Brain microvascular endothelial cell (primary cell): Measurements from ENCODE around the gene BCAR3.

ENCODE experiments used
- DNase-seq: peaks from one replicate; pipeline ENCODE4 v3.0.0-alpha.2; 2020
- H3K27ac ChIP-seq: fragments of 250-450 bp; sonication (Bioruptor Pico); 2 replicates; pipeline ENCODE4 v1.5.1; 2020; ENCODE audit warnings: mild to moderate bottlenecking, moderate library complexity
- H3K27me3 ChIP-seq: fragments of 250-450 bp; sonication (Bioruptor Pico); replicated peaks from 2 replicates; pipeline ENCODE4 v1.5.1; 2020; ENCODE audit warnings: mild to moderate bottlenecking
- H3K36me3 ChIP-seq: fragments of 250-450 bp; sonication (Bioruptor Pico); replicated peaks from 2 replicates; pipeline ENCODE4 v1.5.1; 2020; ENCODE audit warnings: mild to moderate bottlenecking
- H3K4me3 ChIP-seq: 2 replicates; pipeline ENCODE4 v1.5.1; 2011; ENCODE audit warnings: low read depth, mild to moderate bottlenecking, control low read depth, low read length, moderate library complexity
- CTCF ChIP-seq: IDR thresholded peaks from 2 replicates; pipeline ENCODE4 v1.5.1; 2011; ENCODE audit warnings: low read depth, mild to moderate bottlenecking, moderate library complexity, low read length, control low read depth, inconsistent platforms; ENCODE audit errors: missing control alignments
- in situ Hi-C: cut with HindIII; loops from 2 replicates; pipeline ENCODE4 v1.10.0; 2017; ENCODE audit warnings: low sequenced_read_pairs, low pct_ligation_motif_present

Gene BCAR3

GRCh38 chr1:93566227-93566626 lies 115.4 kb downstream of the BCAR3 start:
- in situ Hi-C loops, result no loop called here
- Histone ChIP-seq H3K36me3 (peaks cover 38% of the 10 kb centered on the region), H3K27ac (no peak overlapping the region), H3K27me3 (no peaks in the 10 kb centered on the region), H3K4me3 (no peak overlapping the region)
- TF ChIP-seq CTCF, result no peak
- no peak for DNase-seq

GRCh38 chr1:93565496-93566206 lies 116.0 kb downstream of the BCAR3 start:
- H3K4me3 ChIP-seq, result no peak overlapping the region
- no peak overlapping the region for H3K27ac ChIP-seq
- H3K36me3 ChIP-seq, result peaks cover 37% of the 10 kb centered on the region
- H3K27me3 ChIP-seq, result no peaks in the 10 kb centered on the region
- in situ Hi-C loops, result no loop called here
- no peak for TF ChIP-seq CTCF
- no peak for DNase-seq

GRCh38 chr1:93559695-93560094 lies 121.9 kb downstream of the BCAR3 start:
- no peak for TF ChIP-seq CTCF
- in situ Hi-C loops, result no loop called here
- Histone ChIP-seq H3K27ac (no peak overlapping the region), H3K36me3 (peaks cover 17% of the 10 kb centered on the region), H3K27me3 (no peaks in the 10 kb centered on the region), H3K4me3 (no peak overlapping the region)
- DNase-seq, result no peak

GRCh38 chr1:93559045-93559444 lies 122.6 kb downstream of the BCAR3 start:
- H3K27me3 ChIP-seq, result no peaks in the 10 kb centered on the region
- in situ Hi-C loops, result no loop called here
- H3K27ac ChIP-seq, result no peak overlapping the region
- peaks cover 17% of the 10 kb centered on the region for H3K36me3 ChIP-seq
- no peak overlapping the region for H3K4me3 ChIP-seq
- TF ChIP-seq CTCF, result no peak
- DNase-seq, result no peak

- no peak for DNase-seq
- H3K27ac ChIP-seq, result no peak overlapping the region
- no peak for TF ChIP-seq CTCF
- H3K4me3 ChIP-seq, result no peak overlapping the region
- in situ Hi-C loops, result no loop called here
- H3K36me3 ChIP-seq, result peaks cover 15% of the 10 kb centered on the region
- H3K27me3 ChIP-seq, result no peaks in the 10 kb centered on the region
These were observed 125.3 kb downstream of the BCAR3 start for GRCh38 chr1:93556291-93556690.
